Ectodermal cell (in vitro differentiated cells): ENCODE data around the gene RTN1.

Source experiments
- H3K27ac ChIP-seq: 2 replicates; pipeline ENCODE4 v1.7.0; 2013; ENCODE audit warnings: mild to moderate bottlenecking, low read depth, low read length; ENCODE audit not compliant: insufficient read depth, poor library complexity, severe bottlenecking
- H3K27me3 ChIP-seq: 2 replicates; pipeline ENCODE4 v1.7.0; 2013; ENCODE audit warnings: mild to moderate bottlenecking, low read length; ENCODE audit not compliant: insufficient read depth, control insufficient read depth, poor library complexity, severe bottlenecking
- H3K36me3 ChIP-seq: one replicate; pipeline ENCODE4 v1.7.0; 2013; ENCODE audit warnings: low read length; ENCODE audit not compliant: control insufficient read depth, insufficient read depth
- H3K4me1 ChIP-seq: one replicate; pipeline ENCODE4 v1.7.0; 2013; ENCODE audit warnings: low read length; ENCODE audit not compliant: control insufficient read depth, insufficient read depth
- H3K4me3 ChIP-seq: 2 replicates; pipeline ENCODE4 v1.7.0; 2013; ENCODE audit warnings: low read depth, low read length, control low read depth; ENCODE audit not compliant: insufficient read depth
- H3K9me3 ChIP-seq: 2 replicates; pipeline ENCODE4 v1.7.0; 2013; ENCODE audit warnings: mild to moderate bottlenecking, low read length, moderate library complexity; ENCODE audit not compliant: control insufficient read depth
- WGBS, 2 experiments: methylation state at CpG; one replicate each; pipeline ENCODE4 v1.1.7; 2013; ENCODE audit warnings: missing lambda C conversion rate in 2 of 2; 5-methylcytosine and 5-hydroxymethylcytosine counted together

Gene RTN1

GRCh38 chr14:59830338-59830734, 40.2 kb downstream of the RTN1 start:
- H3K27ac ChIP-seq = no peak overlapping the region
- no peaks in the 10 kb centered on the region for H3K4me1 ChIP-seq
- H3K27me3 ChIP-seq = no peaks in the 10 kb centered on the region
- H3K9me3 ChIP-seq = no peaks in the 10 kb centered on the region
- 61 to 76% methylated on average over 3 of the region's 3 CpGs for WGBS, 2 experiments
- H3K36me3 ChIP-seq = no peaks in the 10 kb centered on the region
- no peak overlapping the region for H3K4me3 ChIP-seq

- H3K27me3 ChIP-seq = no peaks in the 10 kb centered on the region
- no peaks in the 10 kb centered on the region for H3K4me1 ChIP-seq
- whole genome bisulfite sequencing, 2 experiments = 66 to 67% methylated on average over 4 of the region's 4 CpGs
- no peak overlapping the region for H3K4me3 ChIP-seq
- H3K27ac ChIP-seq = no peak overlapping the region
- H3K36me3 ChIP-seq = no peaks in the 10 kb centered on the region
- no peaks in the 10 kb centered on the region for H3K9me3 ChIP-seq
These were observed 40.9 kb downstream of the RTN1 start for GRCh38 chr14:59829469-59830337.

GRCh38 chr14:59828276-59828675, 42.3 kb downstream of the RTN1 start:
- Histone ChIP-seq H3K4me3 (no peak overlapping the region), H3K9me3 (no peaks in the 10 kb centered on the region), H3K36me3 (no peaks in the 10 kb centered on the region), H3K27ac (no peak overlapping the region), H3K27me3 (no peaks in the 10 kb centered on the region), H3K4me1 (no peaks in the 10 kb centered on the region)
- 82 to 89% methylated on average over 2 of the region's 2 CpGs for WGBS, 2 experiments

GRCh38 chr14:59827401-59827800, 43.2 kb downstream of the RTN1 start:
- Histone ChIP-seq H3K9me3 (no peaks in the 10 kb centered on the region), H3K4me3 (no peak overlapping the region), H3K36me3 (no peaks in the 10 kb centered on the region), H3K27ac (no peak overlapping the region), H3K4me1 (no peaks in the 10 kb centered on the region), H3K27me3 (no peaks in the 10 kb centered on the region)
- 90 to 94% methylated on average over 3 of the region's 3 CpGs for WGBS, 2 experiments

- Histone ChIP-seq H3K4me1 (no peaks in the 10 kb centered on the region), H3K9me3 (no peaks in the 10 kb centered on the region), H3K27ac (no peak overlapping the region), H3K36me3 (no peaks in the 10 kb centered on the region), H3K27me3 (no peaks in the 10 kb centered on the region), H3K4me3 (no peak overlapping the region)
These were observed 44.4 kb downstream of the RTN1 start for GRCh38 chr14:59826150-59826549.

- no peaks in the 10 kb centered on the region for H3K36me3 ChIP-seq
- no peak overlapping the region for H3K27ac ChIP-seq
- H3K9me3 ChIP-seq = no peaks in the 10 kb centered on the region
- H3K4me3 ChIP-seq = no peak overlapping the region
- no peaks in the 10 kb centered on the region for H3K27me3 ChIP-seq
- H3K4me1 ChIP-seq = no peaks in the 10 kb centered on the region
- WGBS, 2 experiments = 100% methylated on average over 1 of the region's 1 CpG; no CpG with 5 or more reads in 1 of the 2 experiments
These were observed 47.4 kb downstream of the RTN1 start for GRCh38 chr14:59823179-59823578.

GRCh38 chr14:59819446-59820088, 51.0 kb downstream of the RTN1 start:
- Histone ChIP-seq H3K4me3 (no peak overlapping the region), H3K27ac (no peak overlapping the region), H3K36me3 (no peaks in the 10 kb centered on the region), H3K4me1 (no peaks in the 10 kb centered on the region), H3K9me3 (no peaks in the 10 kb centered on the region), H3K27me3 (no peaks in the 10 kb centered on the region)
- 97% methylated on average over 38 of the region's 38 CpGs for WGBS, 2 experiments

- H3K27ac ChIP-seq = no peak overlapping the region
- H3K9me3 ChIP-seq = no peaks in the 10 kb centered on the region
- no peaks in the 10 kb centered on the region for H3K36me3 ChIP-seq
- H3K4me3 ChIP-seq = no peak overlapping the region
- 76 to 85% methylated on average over 1 to 3 of the region's 3 CpGs for WGBS, 2 experiments
- peaks cover 1% of the 10 kb centered on the region for H3K4me1 ChIP-seq
- no peaks in the 10 kb centered on the region for H3K27me3 ChIP-seq
These were observed 53.6 kb downstream of the RTN1 start for GRCh38 chr14:59816941-59817340.

GRCh38 chr14:59814988-59815387, 55.6 kb downstream of the RTN1 start:
- no peaks in the 10 kb centered on the region for H3K36me3 ChIP-seq
- WGBS, 2 experiments = 94 to 100% methylated on average over 1 of the region's 1 CpG

GRCh38 chr14:59811815-59812214, 58.8 kb downstream of the RTN1 start:
- peaks cover 8% of the 10 kb centered on the region for H3K4me1 ChIP-seq
- no peak overlapping the region for H3K27ac ChIP-seq
- no peak overlapping the region for H3K4me3 ChIP-seq
- whole genome bisulfite sequencing, 2 experiments = 38 to 43% methylated on average over 3 of the region's 3 CpGs
- no peaks in the 10 kb centered on the region for H3K9me3 ChIP-seq
- no peaks in the 10 kb centered on the region for H3K27me3 ChIP-seq
- H3K36me3 ChIP-seq = no peaks in the 10 kb centered on the region

More at GRCh38 chr14:59814988-59815387, 55.6 kb downstream of the RTN1 start:
- no peaks in the 10 kb centered on the region for H3K27me3 ChIP-seq
- no peak overlapping the region for H3K4me3 ChIP-seq
- H3K9me3 ChIP-seq = no peaks in the 10 kb centered on the region
- H3K4me1 ChIP-seq = peaks cover 8% of the 10 kb centered on the region
- H3K27ac ChIP-seq = no peak overlapping the region
